ENCODE results near the gene MAMDC2. TPM values are rescaled to one million over a fixed set of nuclear protein-coding genes. Genes with fewer than 3 reads are reported as not detected.

Gene MAMDC2
- total RNA-seq, 1 experiment from 2014 or later: 1.2 TPM

DNA sequence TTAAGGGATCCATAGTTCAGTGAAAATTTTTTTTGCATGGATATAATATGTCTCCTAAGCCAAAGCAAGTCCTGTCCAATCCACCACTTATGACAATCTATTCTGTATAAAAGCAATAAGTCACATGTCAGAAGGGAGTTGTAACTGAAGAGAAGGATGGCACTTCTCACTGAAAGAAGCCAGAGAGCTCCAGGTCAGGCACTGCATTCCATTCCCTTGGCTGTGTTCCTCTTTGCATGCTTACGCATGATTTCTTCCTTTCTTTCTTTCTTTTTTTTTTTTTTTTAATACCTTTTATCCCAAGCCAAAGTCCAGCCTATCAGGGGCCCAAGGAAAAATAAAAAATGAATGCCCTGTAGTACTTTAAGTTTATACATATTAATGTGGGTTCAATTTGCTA, 39.8 kb downstream of the MAMDC2 start:
- BruUV-seq (replicated peaks): no TSS peak
- H3K4me3 ChIP-seq (replicated peaks in 1 of 2; ENCODE audit: low read depth in 1 of 2, low read length in 2 of 2): no peak overlapping the region
- intact Hi-C loops (cut with micrococcal nuclease): no loop called here
- no peaks in the 10 kb centered on the region for H4K20me1 ChIP-seq (ENCODE audit: insufficient read depth)
- H3K9me2 ChIP-seq (ENCODE audit: insufficient read depth): no peaks in the 10 kb centered on the region
- DNase-seq (ENCODE audit: low read depth, low spot score): no peak
- ChIA-PET CTCF (no interaction called here), POLR2A (no interaction called here), RAD21 (ENCODE audit: low non-redundant PET in 1 of 2, low total read pairs in 2 of 2, uncharacterized antibody in 2 of 2, unreplicated experiment in 2 of 2) (no interaction called here)
- H3K79me2 ChIP-seq (ENCODE audit: insufficient read depth, low read length): no peaks in the 10 kb centered on the region
- no peaks in the 10 kb centered on the region for H3K9me3 ChIP-seq (ENCODE audit: control insufficient read depth in 1 of 2, insufficient read depth in 1 of 2, low read depth in 1 of 2, low read length in 2 of 2)
- no peak overlapping the region for H3K4me2 ChIP-seq (ENCODE audit: low read length)
- H3K9ac ChIP-seq (ENCODE audit: low read length): no peak overlapping the region
- TF ChIP-seq POLR2A (IDR thresholded peaks at IDR 0.05; ENCODE audit: borderline replicate concordance, extremely low read depth, insufficient read depth, insufficient read length): no peak
- TF ChIP-seq YY1 (IDR thresholded peaks at IDR 0.05; ENCODE audit: extremely low read depth, insufficient replicate concordance, low read depth, low read length): no peak
- TF ChIP-seq EGR1 (IDR thresholded peaks at IDR 0.05; ENCODE audit: low read depth): no peak
- TF ChIP-seq TCF7L2 (IDR thresholded peaks at IDR 0.05; ENCODE audit: borderline replicate concordance, extremely low read depth, insufficient read depth, insufficient read length): no peak
- no peak for TF ChIP-seq ELF1 (IDR thresholded peaks at IDR 0.05; ENCODE audit: borderline replicate concordance, low read depth)
- TF ChIP-seq EZH2phosphoT487 (IDR thresholded peaks at IDR 0.05; ENCODE audit: borderline replicate concordance): no peak
- no peak for TF ChIP-seq ZNF274 (IDR thresholded peaks at IDR 0.05; ENCODE audit: low read depth, low read length)
- TF ChIP-seq SIN3A (IDR thresholded peaks at IDR 0.05; ENCODE audit: low read depth): no peak
- TF ChIP-seq RAD21 (IDR thresholded peaks at IDR 0.05; ENCODE audit: low read depth): no peak
- no peak for TF ChIP-seq ZFX (IDR thresholded peaks at IDR 0.05)
- no peak for TF ChIP-seq POLR2AphosphoS5 (IDR thresholded peaks at IDR 0.05; ENCODE audit: low read depth, low read length)
- TF ChIP-seq SRF (IDR thresholded peaks at IDR 0.05; ENCODE audit: low read depth): no peak
- TF ChIP-seq CBX3 (IDR thresholded peaks at IDR 0.05; ENCODE audit: low read depth): no peak
- TF ChIP-seq, protein P1, sequence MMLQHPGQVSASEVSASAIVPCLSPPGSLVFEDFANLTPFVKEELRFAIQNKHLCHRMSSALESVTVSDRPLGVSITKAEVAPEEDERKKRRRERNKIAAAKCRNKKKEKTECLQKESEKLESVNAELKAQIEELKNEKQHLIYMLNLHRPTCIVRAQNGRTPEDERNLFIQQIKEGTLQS (IDR thresholded peaks at IDR 0.05): no peak
- TF ChIP-seq EZH2 (IDR thresholded peaks at IDR 0.05): no peak
- TF ChIP-seq, protein P2, sequence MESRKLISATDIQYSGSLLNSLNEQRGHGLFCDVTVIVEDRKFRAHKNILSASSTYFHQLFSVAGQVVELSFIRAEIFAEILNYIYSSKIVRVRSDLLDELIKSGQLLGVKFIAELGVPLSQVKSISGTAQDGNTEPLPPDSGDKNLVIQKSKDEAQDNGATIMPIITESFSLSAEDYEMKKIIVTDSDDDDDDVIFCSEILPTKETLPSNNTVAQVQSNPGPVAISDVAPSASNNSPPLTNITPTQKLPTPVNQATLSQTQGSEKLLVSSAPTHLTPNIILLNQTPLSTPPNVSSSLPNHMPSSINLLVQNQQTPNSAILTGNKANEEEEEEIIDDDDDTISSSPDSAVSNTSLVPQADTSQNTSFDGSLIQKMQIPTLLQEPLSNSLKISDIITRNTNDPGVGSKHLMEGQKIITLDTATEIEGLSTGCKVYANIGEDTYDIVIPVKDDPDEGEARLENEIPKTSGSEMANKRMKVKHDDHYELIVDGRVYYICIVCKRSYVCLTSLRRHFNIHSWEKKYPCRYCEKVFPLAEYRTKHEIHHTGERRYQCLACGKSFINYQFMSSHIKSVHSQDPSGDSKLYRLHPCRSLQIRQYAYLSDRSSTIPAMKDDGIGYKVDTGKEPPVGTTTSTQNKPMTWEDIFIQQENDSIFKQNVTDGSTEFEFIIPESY (IDR thresholded peaks at IDR 0.05; ENCODE audit: extremely low read depth, insufficient replicate concordance, low read length): no peak
- TF ChIP-seq SP1 (IDR thresholded peaks at IDR 0.05; ENCODE audit: low read depth): no peak
- TF ChIP-seq, protein P3, sequence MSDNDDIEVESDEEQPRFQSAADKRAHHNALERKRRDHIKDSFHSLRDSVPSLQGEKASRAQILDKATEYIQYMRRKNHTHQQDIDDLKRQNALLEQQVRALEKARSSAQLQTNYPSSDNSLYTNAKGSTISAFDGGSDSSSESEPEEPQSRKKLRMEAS (IDR thresholded peaks at IDR 0.05): no peak
- TF ChIP-seq, protein P4, sequence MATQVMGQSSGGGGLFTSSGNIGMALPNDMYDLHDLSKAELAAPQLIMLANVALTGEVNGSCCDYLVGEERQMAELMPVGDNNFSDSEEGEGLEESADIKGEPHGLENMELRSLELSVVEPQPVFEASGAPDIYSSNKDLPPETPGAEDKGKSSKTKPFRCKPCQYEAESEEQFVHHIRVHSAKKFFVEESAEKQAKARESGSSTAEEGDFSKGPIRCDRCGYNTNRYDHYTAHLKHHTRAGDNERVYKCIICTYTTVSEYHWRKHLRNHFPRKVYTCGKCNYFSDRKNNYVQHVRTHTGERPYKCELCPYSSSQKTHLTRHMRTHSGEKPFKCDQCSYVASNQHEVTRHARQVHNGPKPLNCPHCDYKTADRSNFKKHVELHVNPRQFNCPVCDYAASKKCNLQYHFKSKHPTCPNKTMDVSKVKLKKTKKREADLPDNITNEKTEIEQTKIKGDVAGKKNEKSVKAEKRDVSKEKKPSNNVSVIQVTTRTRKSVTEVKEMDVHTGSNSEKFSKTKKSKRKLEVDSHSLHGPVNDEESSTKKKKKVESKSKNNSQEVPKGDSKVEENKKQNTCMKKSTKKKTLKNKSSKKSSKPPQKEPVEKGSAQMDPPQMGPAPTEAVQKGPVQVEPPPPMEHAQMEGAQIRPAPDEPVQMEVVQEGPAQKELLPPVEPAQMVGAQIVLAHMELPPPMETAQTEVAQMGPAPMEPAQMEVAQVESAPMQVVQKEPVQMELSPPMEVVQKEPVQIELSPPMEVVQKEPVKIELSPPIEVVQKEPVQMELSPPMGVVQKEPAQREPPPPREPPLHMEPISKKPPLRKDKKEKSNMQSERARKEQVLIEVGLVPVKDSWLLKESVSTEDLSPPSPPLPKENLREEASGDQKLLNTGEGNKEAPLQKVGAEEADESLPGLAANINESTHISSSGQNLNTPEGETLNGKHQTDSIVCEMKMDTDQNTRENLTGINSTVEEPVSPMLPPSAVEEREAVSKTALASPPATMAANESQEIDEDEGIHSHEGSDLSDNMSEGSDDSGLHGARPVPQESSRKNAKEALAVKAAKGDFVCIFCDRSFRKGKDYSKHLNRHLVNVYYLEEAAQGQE (IDR thresholded peaks at IDR 0.05; ENCODE audit: low read depth): no peak
- no peak for TF ChIP-seq FOSL1 (IDR thresholded peaks at IDR 0.05; ENCODE audit: low read depth)
- no peaks in the 10 kb centered on the region for H3K36me3 ChIP-seq (ENCODE audit: control insufficient read depth in 1 of 2, insufficient read depth in 2 of 2, low read length in 2 of 2)
- no peak overlapping the region for H3K27ac ChIP-seq (ENCODE audit: low read depth, low read length)
- H3K27me3 ChIP-seq (ENCODE audit: insufficient read depth, low read length): no peaks in the 10 kb centered on the region
- no peaks in the 10 kb centered on the region for H3K4me1 ChIP-seq (ENCODE audit: control insufficient read depth in 1 of 2, insufficient read depth in 2 of 2, low read length in 2 of 2)
- H2AFZ ChIP-seq (ENCODE audit: low read depth, low read length, poor library complexity, severe bottlenecking): no peak overlapping the region
- no peak for ATAC-seq

Measured in HCT116 (cell line).